OCI-LY1 (cell line): ENCODE data around the gene MGRN1.

Experiments used
- H2AFZ ChIP-seq: fragments of 200-600 bp; sonication (generic), shearing (Covaris generic); 2 replicates; pipeline ENCODE4 v1.6.0; 2014; ENCODE audit warnings: antibody characterized with exemption, mild to moderate bottlenecking, low read length
- H3F3A ChIP-seq: fragments of 200-600 bp; sonication (generic), shearing (Covaris generic); 2 replicates; pipeline ENCODE4 v1.6.0; 2014; ENCODE audit warnings: mild to moderate bottlenecking, antibody characterized with exemption, low read length, moderate library complexity; ENCODE audit not compliant: insufficient read depth
- H3K27ac ChIP-seq: fragments of 200-600 bp; sonication (generic); 2 replicates; pipeline ENCODE4 v1.5.1; 2014; ENCODE audit warnings: low read length, mixed run types, mild to moderate bottlenecking, low read depth; ENCODE audit not compliant: poor library complexity, severe bottlenecking
- H3K27me3 ChIP-seq: fragments of 200-600 bp; sonication (generic); 2 replicates; pipeline ENCODE4 v1.6.0; 2014; ENCODE audit warnings: antibody characterized with exemption, mild to moderate bottlenecking, low read length, moderate library complexity; ENCODE audit not compliant: insufficient read depth
- H3K36me3 ChIP-seq: fragments of 200-600 bp; sonication (generic); 2 replicates; pipeline ENCODE4 v1.6.1; 2014; ENCODE audit warnings: mild to moderate bottlenecking, antibody characterized with exemption, low read length, moderate library complexity, mixed read lengths; ENCODE audit not compliant: insufficient read depth
- H3K4me1 ChIP-seq: fragments of 200-600 bp; sonication (generic); 2 replicates; pipeline ENCODE4 v1.5.1; 2014; ENCODE audit warnings: mild to moderate bottlenecking, low read length, moderate library complexity; ENCODE audit not compliant: insufficient read depth, severe bottlenecking
- H3K4me2 ChIP-seq: fragments of 200-600 bp; sonication (generic), shearing (Covaris generic); 2 replicates; pipeline ENCODE4 v1.6.1; 2014; ENCODE audit warnings: low read length
- H3K4me3 ChIP-seq: fragments of 200-600 bp; sonication (generic); 2 replicates; pipeline ENCODE4 v1.5.1; 2014; ENCODE audit warnings: low read length, low read depth, mild to moderate bottlenecking, mixed read lengths; ENCODE audit not compliant: poor library complexity, severe bottlenecking
- H3K79me2 ChIP-seq: fragments of 200-600 bp; shearing (Covaris generic); 2 replicates; pipeline ENCODE4 v1.6.1; 2016; ENCODE audit warnings: mixed run types, low read length, mixed read lengths; ENCODE audit not compliant: insufficient read depth
- H3K9ac ChIP-seq: fragments of 200-600 bp; sonication (generic), shearing (Covaris generic); 2 replicates; pipeline ENCODE4 v1.6.1; 2014; ENCODE audit warnings: mild to moderate bottlenecking, low read length, mixed read lengths
- H3K9me2 ChIP-seq: fragments of 200-600 bp; sonication (generic), shearing (Covaris generic); 2 replicates; pipeline ENCODE4 v1.6.1; 2014; ENCODE audit warnings: low read depth, mild to moderate bottlenecking, low read length, mixed read lengths
- H3K9me3 ChIP-seq: fragments of 200-600 bp; shearing (Covaris generic); 2 replicates; pipeline ENCODE4 v1.6.1; 2014; ENCODE audit warnings: low read length, mixed read lengths
- H4K20me1 ChIP-seq: fragments of 200-600 bp; sonication (generic), shearing (Covaris generic); 2 replicates; pipeline ENCODE4 v1.6.0; 2016; ENCODE audit warnings: mild to moderate bottlenecking, low read length; ENCODE audit not compliant: insufficient read depth
- CTCF ChIP-seq: fragments of 200-600 bp; sonication (generic), shearing (Covaris generic); IDR thresholded peaks from 2 replicates; pipeline ENCODE4 v1.5.1; 2017; ENCODE audit warnings: mild to moderate bottlenecking, antibody characterized with exemption, low read length, moderate library complexity, mixed read lengths
- EZH2 ChIP-seq: fragments of 200-600 bp; sonication (generic), shearing (Covaris generic); IDR thresholded peaks from 2 replicates; pipeline ENCODE4 v1.8.0; 2017; ENCODE audit warnings: borderline replicate concordance, mixed run types, mild to moderate bottlenecking, antibody characterized with exemption, low read length, moderate library complexity, mixed read lengths

Gene MGRN1

DNA sequence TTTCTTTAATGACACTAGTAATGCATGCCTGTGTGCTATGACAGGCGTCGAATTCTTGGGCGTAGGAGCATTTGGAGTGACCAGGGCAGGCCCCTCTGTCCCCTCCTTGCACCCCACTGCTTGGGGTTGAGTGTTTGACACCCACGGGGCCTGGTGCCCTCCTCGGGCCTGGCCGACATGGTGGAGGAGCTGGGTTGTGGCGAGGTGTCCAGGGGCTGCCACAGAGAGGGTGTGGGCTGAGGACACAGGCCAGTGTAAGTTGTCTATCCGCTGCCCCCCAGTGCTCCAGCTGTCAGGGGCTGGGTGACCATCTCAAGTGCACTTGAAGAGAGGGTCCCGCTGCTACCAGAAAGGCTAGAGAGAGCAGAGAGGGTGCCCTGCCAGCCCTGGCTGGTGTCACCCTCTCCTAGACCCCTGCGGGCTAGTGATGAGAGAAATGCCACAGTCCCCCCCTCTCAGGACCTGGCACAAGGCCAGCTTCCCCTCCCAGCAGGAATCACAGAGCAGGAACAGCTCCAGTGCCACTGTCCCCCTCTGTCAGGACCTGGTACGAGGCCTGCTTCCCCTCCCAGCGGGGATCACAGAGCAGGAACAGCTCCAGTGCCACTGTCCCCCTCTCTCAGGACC, 30.5 kb downstream of the MGRN1 start:
- Histone ChIP-seq H3K9me2 (no peaks in the 10 kb centered on the region), H3F3A (no peaks in the 10 kb centered on the region), H3K9me3 (no peaks in the 10 kb centered on the region), H3K4me2 (no peak overlapping the region), H2AFZ (no peak overlapping the region), H3K4me1 (no peaks in the 10 kb centered on the region), H4K20me1 (no peaks in the 10 kb centered on the region), H3K79me2 (no peaks in the 10 kb centered on the region), H3K9ac (no peak overlapping the region), H3K27me3 (no peaks in the 10 kb centered on the region), H3K36me3 (peaks cover 56% of the 10 kb centered on the region), H3K27ac (no peak overlapping the region), H3K4me3 (no peak overlapping the region)
- TF ChIP-seq EZH2 = no peak

DNA sequence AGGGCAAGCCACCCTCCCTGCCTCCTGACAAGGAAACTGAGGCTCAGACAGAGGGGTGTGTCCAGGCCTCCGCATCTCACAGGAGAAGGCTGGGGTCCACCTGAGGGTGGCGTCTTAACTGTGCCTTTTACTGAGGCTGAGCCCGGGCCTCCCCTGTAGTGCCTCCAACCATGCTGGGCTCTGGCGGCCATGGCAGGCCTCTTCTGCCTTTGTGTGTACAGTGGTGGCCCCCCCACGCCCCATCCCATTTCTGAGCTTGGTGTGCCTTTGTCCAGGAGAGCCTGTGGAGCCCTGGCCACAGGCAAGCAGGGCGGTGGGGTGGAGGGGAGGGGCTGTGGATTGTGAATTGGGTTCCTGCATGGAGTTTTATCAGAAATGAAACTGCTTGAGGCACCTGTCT, 31.2 kb downstream of the MGRN1 start:
- Histone ChIP-seq H3K9ac (no peak overlapping the region), H4K20me1 (no peaks in the 10 kb centered on the region), H3K4me2 (no peak overlapping the region), H3K4me1 (no peaks in the 10 kb centered on the region), H3K9me2 (no peaks in the 10 kb centered on the region), H3K27ac (no peak overlapping the region), H3K4me3 (no peak overlapping the region), H3K36me3 (peaks cover 56% of the 10 kb centered on the region), H3K9me3 (no peaks in the 10 kb centered on the region), H3F3A (no peaks in the 10 kb centered on the region), H3K27me3 (no peaks in the 10 kb centered on the region), H2AFZ (no peak overlapping the region), H3K79me2 (no peaks in the 10 kb centered on the region)
- TF ChIP-seq EZH2 (no peak), CTCF (no peak)

GRCh38 chr16:4656221-4656620, 31.6 kb downstream of the MGRN1 start:
- H3K79me2 ChIP-seq = no peaks in the 10 kb centered on the region
- H3K9me2 ChIP-seq = no peaks in the 10 kb centered on the region
- TF ChIP-seq EZH2 (no peak), CTCF (no peak)
- H3K27me3 ChIP-seq = no peaks in the 10 kb centered on the region
- H2AFZ ChIP-seq = no peak overlapping the region
- H3K4me2 ChIP-seq = no peak overlapping the region
- H3K9ac ChIP-seq = no peak overlapping the region
- H3K27ac ChIP-seq = no peak overlapping the region
- no peaks in the 10 kb centered on the region for H3K9me3 ChIP-seq
- H3K36me3 ChIP-seq = peaks cover 51% of the 10 kb centered on the region
- H4K20me1 ChIP-seq = no peaks in the 10 kb centered on the region
- H3K4me1 ChIP-seq = no peaks in the 10 kb centered on the region
- no peaks in the 10 kb centered on the region for H3F3A ChIP-seq
- H3K4me3 ChIP-seq = no peak overlapping the region
